A172 (cell line): ENCODE results near the gene XPNPEP1. TPM values are rescaled to one million over a fixed set of nuclear protein-coding genes. Genes with fewer than 3 reads are reported as not detected.

Source experiments
- DNase-seq: peaks from one replicate; pipeline ENCODE4 v3.0.0-alpha.2; 2015; ENCODE audit warnings: low spot score
- total RNA-seq: library from RNA; depleted of rRNA; stranded (reverse); fragments of >200 nt; shearing (Covaris generic); gene quantifications from 2 replicates; pipeline ENCODE4 v1.2.3, GENCODE V29; 2014

The XPNPEP1 gene
- total RNA-seq, 1 experiment from 2014 or later, result 75.4 TPM

DNA sequence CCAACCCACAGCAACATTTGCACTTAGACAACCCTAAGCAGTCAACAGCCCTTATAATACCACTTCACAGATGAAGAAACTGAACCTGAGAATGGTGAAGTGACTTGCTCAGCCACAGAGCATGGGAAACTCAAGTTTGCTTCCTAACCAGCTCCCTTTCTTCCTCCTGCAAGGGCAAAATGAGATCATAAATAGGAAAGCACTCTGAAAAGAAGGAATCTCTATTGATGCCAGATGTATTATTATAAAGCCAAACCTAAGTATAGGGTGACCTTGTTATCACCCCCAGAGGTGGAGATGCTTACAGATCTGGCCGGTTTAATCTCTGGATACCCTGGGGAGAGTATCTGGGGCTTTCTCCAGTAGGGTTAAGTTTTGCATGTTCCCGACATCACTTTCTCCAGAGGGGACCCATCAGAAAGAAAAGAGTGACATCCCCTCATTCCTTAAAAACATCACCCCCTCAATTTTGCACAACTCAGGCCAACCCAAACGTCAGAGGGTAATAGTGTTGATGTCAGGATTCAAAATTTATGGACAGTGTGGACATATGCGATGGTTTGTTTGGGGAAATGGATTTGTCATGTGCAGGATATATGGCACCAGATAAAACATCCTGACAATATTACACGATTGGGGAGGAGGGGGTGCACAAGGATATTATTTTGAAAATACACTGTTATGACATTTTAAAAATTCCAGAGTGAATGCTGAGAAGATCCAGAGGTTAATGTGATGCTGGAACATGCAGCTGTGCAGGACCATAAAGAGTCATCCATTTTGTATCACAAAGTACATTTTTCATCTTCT is 24.0 kb upstream of the XPNPEP1 start:
- no peak for DNase-seq

DNA sequence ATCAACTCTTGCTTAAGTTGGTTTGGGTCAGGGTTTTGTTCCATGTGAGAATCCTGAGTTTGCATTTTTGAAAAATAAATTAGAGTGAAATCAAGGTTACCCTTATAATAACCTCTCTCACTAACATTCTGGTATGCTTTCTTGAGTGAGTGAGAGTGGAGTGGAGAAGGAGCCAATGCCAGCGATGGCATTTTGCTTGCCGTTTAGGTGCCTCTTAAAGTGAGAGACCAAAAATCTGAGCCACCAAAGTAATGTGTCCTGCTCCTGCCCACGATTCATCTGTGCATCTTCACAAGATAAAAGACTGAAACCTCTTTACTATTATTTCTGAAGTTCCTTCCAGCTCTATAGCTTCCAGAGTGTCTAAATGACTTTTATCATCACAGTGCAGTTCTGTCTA is 23.4 kb upstream of the XPNPEP1 start:
- no peak for DNase-seq

DNA sequence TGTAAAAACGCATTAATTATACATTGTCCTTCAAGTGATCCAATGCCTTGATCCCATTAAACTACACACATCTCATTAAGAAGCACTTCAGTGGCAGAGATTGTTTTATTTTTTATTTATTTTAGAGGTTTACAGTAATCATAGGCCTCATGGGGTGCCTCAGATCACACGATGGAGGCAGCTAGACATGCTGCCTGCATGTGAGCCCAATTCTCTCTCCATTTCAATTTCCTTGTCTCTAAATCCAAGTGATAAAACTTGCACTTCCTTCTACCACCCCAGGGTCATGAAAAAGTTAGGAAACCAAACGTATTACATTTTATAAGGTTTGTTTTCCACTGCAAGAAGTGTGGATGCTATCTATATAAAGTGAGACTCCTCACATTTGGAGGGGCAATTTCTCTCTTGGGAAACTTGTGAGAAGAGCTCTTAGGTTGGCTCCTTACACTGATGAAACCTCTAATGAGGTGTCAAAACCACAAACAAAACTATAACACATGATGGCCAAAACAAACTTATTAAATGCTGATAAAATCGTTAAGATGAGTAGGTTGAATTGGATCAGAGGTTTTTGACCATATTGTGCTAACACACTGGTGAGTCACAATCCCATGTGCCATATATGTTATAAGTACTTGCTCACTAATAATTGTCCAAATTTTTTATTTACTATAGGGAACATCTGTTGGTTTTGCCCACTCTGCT is 22.3 kb upstream of the XPNPEP1 start:
- DNase-seq, result no peak

GRCh38 chr10:109944613-109945012 is 21.3 kb upstream of the XPNPEP1 start:
- DNase-seq, result no peak

GRCh38 chr10:109941236-109941862 is 18.0 kb upstream of the XPNPEP1 start:
- no peak for DNase-seq

DNA sequence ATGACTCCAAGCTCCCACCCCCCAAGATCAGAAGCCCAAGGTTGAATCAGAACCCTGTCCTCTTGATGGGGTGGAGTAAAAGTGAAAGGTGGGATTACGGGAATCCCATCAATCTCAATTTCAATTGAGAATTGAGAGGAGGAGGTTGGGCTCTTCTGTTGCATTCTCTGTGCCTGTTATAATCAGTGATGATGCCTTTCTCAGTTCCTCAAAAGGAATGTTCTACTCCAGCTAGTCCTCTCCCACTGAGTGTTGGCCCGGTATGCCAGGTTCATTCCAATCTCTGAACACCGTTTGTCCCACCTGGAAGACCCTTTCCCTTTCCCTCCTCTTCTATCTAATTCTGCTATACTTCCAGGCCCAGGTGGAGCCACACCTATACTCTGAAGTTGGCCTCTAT is 17.2 kb upstream of the XPNPEP1 start:
- no peak for DNase-seq

DNA sequence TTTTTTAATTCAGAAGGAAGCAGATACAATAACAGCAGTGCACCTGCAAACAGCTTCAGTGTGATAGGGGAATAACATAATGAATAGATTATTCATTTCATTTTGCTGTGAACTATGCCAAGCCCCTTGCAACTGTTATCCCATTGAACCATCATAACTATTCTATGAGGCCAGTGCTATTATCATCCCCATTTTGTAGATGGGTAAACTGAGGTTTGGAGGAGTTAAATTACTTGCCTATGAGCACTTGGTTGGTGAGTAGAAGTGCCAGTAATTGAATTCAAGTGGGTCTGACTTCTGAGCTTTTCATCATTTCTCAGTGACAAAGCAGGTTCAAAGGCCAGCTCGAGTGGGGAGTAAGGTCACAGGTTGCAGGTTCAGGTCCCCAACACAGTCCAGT is 16.8 kb upstream of the XPNPEP1 start:
- DNase-seq, result no peak

- DNase-seq, result no peak
These were observed 16.1 kb upstream of the XPNPEP1 start for GRCh38 chr10:109939315-109939961.

DNA sequence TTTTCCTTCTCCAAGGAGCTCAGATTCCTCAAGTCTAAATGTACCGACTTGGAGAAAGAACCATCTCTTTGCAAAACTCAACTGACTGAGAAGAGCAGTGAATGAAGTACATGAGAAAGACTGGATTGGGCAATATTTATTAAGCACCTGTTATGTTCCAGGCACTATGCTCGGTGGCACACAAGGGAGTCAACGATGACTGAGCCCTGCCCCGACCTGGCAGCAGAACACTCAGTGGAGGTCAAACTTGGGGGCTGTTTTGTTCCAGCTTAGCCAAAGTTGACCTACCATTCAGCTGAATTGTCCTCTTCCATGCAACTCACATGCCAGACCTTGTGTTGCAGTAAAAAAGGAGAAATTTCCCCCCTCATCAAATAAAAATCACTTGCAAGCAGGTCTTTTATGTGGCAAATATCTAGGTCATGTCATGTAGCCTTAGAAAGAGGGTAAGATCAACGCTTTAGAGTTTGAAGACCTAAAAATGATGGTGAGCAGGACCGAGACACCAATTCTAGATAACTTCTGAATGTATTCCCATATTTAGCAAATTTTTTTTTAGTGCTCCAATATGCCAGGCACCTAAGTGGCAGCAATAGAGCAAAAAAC is 14.3 kb upstream of the XPNPEP1 start:
- DNase-seq, result no peak

DNA sequence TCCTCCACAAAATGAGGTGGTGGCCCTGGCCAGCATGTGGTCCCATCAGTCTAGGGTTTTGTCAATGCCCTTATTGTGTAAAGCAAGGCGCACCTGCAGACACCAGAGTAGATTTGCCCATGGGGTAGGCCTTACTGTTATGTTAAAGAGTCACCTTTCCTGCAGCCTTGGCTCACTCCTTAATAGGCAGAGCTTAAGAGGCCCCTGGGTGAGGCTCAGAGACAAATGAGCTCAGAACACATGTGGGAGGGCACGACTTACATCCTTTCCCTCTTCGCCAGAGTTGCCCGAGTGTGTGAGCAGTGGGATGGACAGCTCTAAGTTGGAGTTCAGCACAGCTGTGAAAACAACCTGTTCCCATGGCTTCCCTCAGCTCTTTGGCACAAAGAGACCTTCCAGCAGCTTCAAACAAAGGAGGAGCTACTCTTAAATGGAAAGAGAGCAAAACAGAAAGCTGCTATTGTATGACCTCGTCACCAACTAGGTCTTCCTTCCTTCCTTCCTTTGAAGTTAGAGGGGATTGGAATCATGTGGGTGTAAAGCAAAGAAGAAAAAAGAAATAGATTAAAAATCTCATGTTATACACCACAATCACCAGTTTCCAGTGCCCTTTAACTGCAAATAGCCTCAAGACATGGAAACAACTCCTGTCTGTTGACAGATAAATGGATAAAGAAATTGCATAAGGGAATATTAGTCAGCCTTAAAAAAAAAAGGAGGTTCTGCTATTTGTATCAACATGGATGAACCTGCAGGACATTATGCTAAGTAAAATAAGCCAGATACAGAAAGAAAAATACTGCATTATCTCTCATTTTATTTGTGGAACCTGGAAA is 11.9 kb upstream of the XPNPEP1 start:
- DNase-seq, result peak; percentile 37

GRCh38 chr10:109933984-109934565 is 10.8 kb upstream of the XPNPEP1 start:
- DNase-seq, result no peak

DNA sequence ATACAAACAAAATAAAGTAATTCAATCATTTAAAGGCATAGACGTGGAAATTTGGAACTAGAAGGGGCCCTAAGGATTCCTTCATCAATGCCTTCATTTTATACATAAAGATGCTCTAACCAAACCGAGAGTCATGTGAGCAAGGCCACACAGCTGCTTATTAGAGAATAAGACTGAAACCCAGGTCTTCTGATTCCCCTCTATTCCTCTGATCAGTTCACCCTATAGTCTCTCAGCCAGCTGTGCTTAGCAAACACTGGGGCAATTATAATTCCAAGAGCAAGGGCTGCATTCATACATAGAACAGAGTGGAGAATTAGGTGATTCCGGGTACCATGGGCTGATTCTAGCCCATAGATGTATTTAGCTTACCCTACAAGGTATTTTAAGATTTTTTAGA is 9.7 kb upstream of the XPNPEP1 start:
- no peak for DNase-seq

GRCh38 chr10:109932391-109932790 is 9.1 kb upstream of the XPNPEP1 start:
- DNase-seq, result no peak

- no peak for DNase-seq
These were observed 7.9 kb upstream of the XPNPEP1 start for GRCh38 chr10:109931163-109931562.

DNA sequence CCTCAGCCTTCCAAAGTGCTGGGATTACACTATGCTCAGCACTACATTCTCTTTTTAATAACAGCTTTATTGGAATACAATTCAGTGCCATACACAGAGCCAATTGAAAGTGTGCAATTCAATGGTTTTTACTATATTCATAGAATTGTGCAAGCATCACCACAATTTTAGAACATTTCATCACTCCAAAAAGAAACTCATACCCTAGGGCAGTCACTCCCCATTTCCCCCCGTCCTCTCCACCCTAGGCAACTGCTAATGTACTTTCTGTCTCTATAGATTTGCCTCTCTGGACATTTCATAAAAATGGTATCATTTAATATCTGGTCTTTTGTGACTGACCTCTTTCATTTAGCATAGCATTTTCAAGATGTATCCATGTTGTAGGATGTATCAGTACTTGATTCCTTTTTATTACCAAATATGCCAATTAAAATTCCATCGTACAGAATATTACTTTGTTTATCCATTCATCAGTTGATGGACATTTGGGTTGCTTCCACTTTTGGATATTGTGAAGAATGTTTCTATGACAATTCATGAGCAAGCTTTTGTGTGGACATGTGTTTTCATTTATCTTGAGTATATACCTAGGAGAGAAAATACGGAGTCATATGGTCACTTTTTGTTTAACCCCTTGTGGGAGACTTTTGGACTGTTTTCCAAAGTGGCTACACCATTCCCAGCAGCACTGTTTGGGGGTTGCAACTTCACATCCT is 6.3 kb upstream of the XPNPEP1 start:
- DNase-seq, result no peak

- no peak for DNase-seq
These were observed 5.2 kb upstream of the XPNPEP1 start for GRCh38 chr10:109928475-109928891.

- no peak for DNase-seq
These were observed 3.5 kb upstream of the XPNPEP1 start for GRCh38 chr10:109926825-109927224.

- no peak for DNase-seq
These were observed 2.9 kb upstream of the XPNPEP1 start for GRCh38 chr10:109926061-109926745.

GRCh38 chr10:109924967-109925620 is 1.8 kb upstream of the XPNPEP1 start:
- no peak for DNase-seq
